GM12878 (cell line): ENCODE results near the gene CCDC74B. TPM values are rescaled to one million over a fixed set of nuclear protein-coding genes. Genes with fewer than 3 reads are reported as not detected.

Source experiments
- ATAC-seq: fragments of 200-7000 bp; cut with Tn5 transposase; 3 replicates; pipeline ENCODE4 v1.9.1; 2020; ENCODE audit warnings: mild to moderate bottlenecking, moderate library complexity
- BruUV-seq: library from RNA; stranded (reverse); fragments of 400-500 nt; replicated peaks from 2 replicates; lab custom pipeline; 2021; lab: Mats Ljungman, UMichigan
- CTCF ChIA-PET: fragments of 300-600 bp; sonication (Branson Sonifier 250); formaldehyde crosslinking; extraction: SDS; loops from one replicate; lab custom pipeline; 2021; ENCODE audit warnings: inconsistent platforms; lab: Yijun Ruan, JAX
- POLR2A ChIA-PET: fragments of 350-600 bp; formaldehyde crosslinking; extraction: SDS; loops from one replicate; lab custom pipeline; 2021; ENCODE audit warnings: inconsistent platforms; lab: Charles Lee
- RAD21 ChIA-PET: fragments of 300-600 bp; sonication (Branson Sonifier 250); formaldehyde crosslinking; loops from one replicate; lab custom pipeline; 2023; ENCODE audit warnings: antibody characterized with exemption; ENCODE audit not compliant: unreplicated experiment; lab: Charles Lee
- SMC1A ChIA-PET: fragments of 300-600 bp; sonication (Branson Sonifier 250); formaldehyde crosslinking; loops from one replicate; lab custom pipeline; 2023; ENCODE audit not compliant: unreplicated experiment, uncharacterized antibody; lab: Charles Lee
- DNase-seq: peaks from one replicate; pipeline ENCODE4 v3.0.0-alpha.2; 2011; ENCODE audit warnings: low read depth, low spot score
- FAIRE-seq: peaks from 3 replicates; lab custom pipeline; 2011; peaks lifted over from hg19 to GRCh38; lab: Jason Lieb, UNC
- H2AFZ ChIP-seq: 2 replicates; pipeline ENCODE4 v1.6.0; 2011; ENCODE audit warnings: low read depth, low read length, control low read depth; ENCODE audit not compliant: control insufficient read depth
- H3K27ac ChIP-seq: 2 replicates; pipeline ENCODE4 v1.5.1; 2011; ENCODE audit warnings: control low read depth; ENCODE audit not compliant: control insufficient read depth, insufficient read depth
- H3K27me3 ChIP-seq, 2 experiments: replicated peaks in 1 of 2; 2 replicates each; pipeline versions ENCODE4 v1.6.0 to v1.6.1; 2011; ENCODE audit warnings: low read length in 1 of 2; ENCODE audit not compliant: control insufficient read depth in 2 of 2, insufficient read depth in 2 of 2
- H3K36me3 ChIP-seq, 2 experiments: 2 replicates each; pipeline ENCODE4 v1.5.1; 2011; ENCODE audit warnings: low read length in 1 of 2; ENCODE audit not compliant: control insufficient read depth in 2 of 2, insufficient read depth in 2 of 2
- H3K4me1 ChIP-seq: 2 replicates; pipeline ENCODE4 v1.6.1; 2011; ENCODE audit warnings: mild to moderate bottlenecking, low read length, moderate library complexity, mixed read lengths; ENCODE audit not compliant: control insufficient read depth, insufficient read depth
- H3K4me2 ChIP-seq: 2 replicates; pipeline ENCODE4 v1.6.0; 2011; ENCODE audit warnings: control low read depth; ENCODE audit not compliant: control insufficient read depth, insufficient read depth
- H3K4me3 ChIP-seq: fragments of 200-600 bp; sonication (generic); 2 replicates; pipeline ENCODE4 v1.5.1; 2016
- H3K79me2 ChIP-seq: 2 replicates; pipeline ENCODE4 v1.6.0; 2011; ENCODE audit warnings: low read length; ENCODE audit not compliant: control insufficient read depth, insufficient read depth
- H3K9ac ChIP-seq: 2 replicates; pipeline ENCODE4 v1.8.0; 2011; ENCODE audit warnings: low read length, control low read depth, mixed read lengths; ENCODE audit not compliant: control insufficient read depth, insufficient read depth
- H3K9me3 ChIP-seq: replicated peaks from 3 replicates; pipeline ENCODE4 v1.5.1; 2011; ENCODE audit warnings: mild to moderate bottlenecking, low read length; ENCODE audit not compliant: control insufficient read depth, insufficient read depth
- H4K20me1 ChIP-seq: 2 replicates; pipeline ENCODE4 v1.6.0; 2011; ENCODE audit not compliant: control insufficient read depth, insufficient read depth
- CBX5 ChIP-seq: sonication (generic); IDR thresholded peaks from 2 replicates; pipeline ENCODE4 v1.6.1; 2016; ENCODE audit warnings: low read depth, moderate library complexity, mild to moderate bottlenecking, inconsistent platforms
- E4F1 ChIP-seq: fragments of 450-650 bp; IDR thresholded peaks from 2 replicates; pipeline ENCODE4 v1.6.1; 2018; ENCODE audit warnings: borderline replicate concordance, mild to moderate bottlenecking; ENCODE audit not compliant: partially characterized antibody
- MEF2B ChIP-seq: fragments of 450-650 bp; IDR thresholded peaks from 2 replicates; pipeline ENCODE4 v1.6.1; 2018; ENCODE audit warnings: mild to moderate bottlenecking, moderate library complexity; ENCODE audit not compliant: partially characterized antibody, poor library complexity, severe bottlenecking
- MYB ChIP-seq: fragments of 150-350 bp; IDR thresholded peaks from 2 replicates; pipeline ENCODE4 v1.6.1; 2014; ENCODE audit warnings: mild to moderate bottlenecking, low read depth, low read length, borderline replicate concordance
- POLR2A ChIP-seq: IDR thresholded peaks from 2 replicates; pipeline ENCODE4 v1.6.1; 2011; ENCODE audit warnings: low read depth, mild to moderate bottlenecking, low read length
- SUPT20H ChIP-seq: IDR thresholded peaks from 2 replicates; pipeline ENCODE4 v1.6.1; 2011; ENCODE audit warnings: low read depth, mild to moderate bottlenecking, low read length, moderate library complexity, borderline replicate concordance; ENCODE audit not compliant: control insufficient read depth
- ZSCAN29 ChIP-seq: fragments of 450-650 bp; IDR thresholded peaks from 2 replicates; pipeline ENCODE4 v1.6.1; 2017; ENCODE audit warnings: mild to moderate bottlenecking, moderate library complexity
- WGBS: methylation state at CpG from one replicate; pipeline ENCODE4 v1.1.6; 2016; ENCODE audit warnings: low lambda C conversion rate; ENCODE audit not compliant: insufficient replicate concordance, insufficient coverage; ENCODE audit errors: missing lambda C conversion rate; 5-methylcytosine and 5-hydroxymethylcytosine counted together
- in situ Hi-C: fragments of 300-500 bp; cut with MboI; formaldehyde crosslinking; loops from 9 replicates; pipeline ENCODE4 v1.14.3; 2018; ENCODE audit warnings: mixed read lengths
- intact Hi-C: fragments of 100-400 bp; cut with micrococcal nuclease; formaldehyde crosslinking; loops from one replicate; pipeline ENCODE4 v1.14.2; 2022; ENCODE audit not compliant: unreplicated experiment
- polyA plus RNA-seq, 11 experiments: library from polyadenylated mRNA; depleted of rRNA in 4 of 11; unstranded in 6 of 11; stranded (reverse) in 5 of 11; fragments of >200 nt; fragmentation: Nextera tagmentation in 4 of 11; fragmentation: Illumina TruSeq in 1 of 11; extraction: Ambion mirVana in 4 of 11; extraction: Trizol in 1 of 11; gene quantifications; 1 replicate in 1 of 11; 2 replicates in 10 of 11; pipeline versions ENCODE4 v1.2.1 to v1.2.3, GENCODE V29; 2011 to 2016; ENCODE audit warnings: inconsistent platforms in 2 of 11, missing spikeins in 2 of 11, low read depth in 1 of 11
- total RNA-seq, 4 experiments: library from RNA; depleted of rRNA in 3 of 4; stranded (reverse); fragments of >200 nt in 3 of 4; fragmentation: Illumina TruSeq in 1 of 4; extraction: Trizol in 1 of 4; gene quantifications; 2 replicates each; pipeline versions ENCODE4 v1.2.1 to v1.2.3, GENCODE V29; 2013 to 2021
- TF ChIP-seq, protein P1 (sequence below): fragments of 150-350 bp; IDR thresholded peaks from 2 replicates; pipeline ENCODE4 v1.6.1; 2016; ENCODE audit warnings: low read depth, low read length

CCDC74B gene
- total and polyA plus RNA-seq, 10 of the 15 experiments (the other 5 are each of a cell fraction or from before 2014, with no cell fraction given), result 0.52 to 21.2 (median 9.7) TPM

GRCh38 chr2:130185436-130185835, 40.5 kb upstream of the CCDC74B start:
- RAD21 ChIA-PET, result interaction anchor here (1.5 kb wide), 1 partner anchor 147 kb away, joined by 6 read pairs; no protein-coding TSS in a partner anchor
- CTCF ChIA-PET, result interaction anchor here (1.3 to 1.6 kb wide), 2 partner anchors 147 to 148 kb away, joined by 4 to 7 read pairs; no protein-coding TSS in a partner anchor
- Histone ChIP-seq H3K36me3 (no peaks in the 10 kb centered on the region), H3K79me2 (peaks cover 30% of the 10 kb centered on the region), H3K4me1 (no peaks in the 10 kb centered on the region; the same call in 1 of the 2 replicates), H2AFZ (no peak overlapping the region), H3K27me3 (no peaks in the 10 kb centered on the region), H4K20me1 (no peaks in the 10 kb centered on the region), H3K9me3 (no peaks in the 10 kb centered on the region), H3K9ac (no peak overlapping the region), H3K4me2 (no peak overlapping the region), H3K27ac (no peak overlapping the region), H3K4me3 (no peak overlapping the region)
- TF ChIP-seq ZSCAN29, result no peak
- no peak for TF ChIP-seq SUPT20H
- intact Hi-C loops (no loop called here), in situ Hi-C loops (loop anchor here (5.0 kb wide), 1 partner anchor 1302 kb away; no protein-coding TSS in a partner anchor)
- POLR2A ChIA-PET, result interaction anchor here (0.7 kb wide), 1 partner anchor 57 kb away, joined by 3 read pairs; no protein-coding TSS in a partner anchor
- SMC1A ChIA-PET, result interaction anchor here (1.1 kb wide), 1 partner anchor 1304 kb away, joined by 3 read pairs; no protein-coding TSS in a partner anchor
- BruUV-seq, result no TSS peak
- WGBS, result 100% methylated on average over 2 of the region's 10 CpGs
- DNase-seq (no peak), ATAC-seq (no peak), FAIRE-seq (no peak)

GRCh38 chr2:130183512-130184373, 38.8 kb upstream of the CCDC74B start:
- peak overlapping the region; percentile 73; the same call in 1 of the 2 replicates for H3K9ac ChIP-seq
- ChIA-PET RAD21 (no interaction called here), SMC1A (no interaction called here), POLR2A (interaction anchor here (0.5 kb wide), 1 partner anchor 53 kb away, joined by 4 read pairs; no protein-coding TSS in a partner anchor), CTCF (interaction anchor here (1.3 kb wide), 1 partner anchor 149 kb away, joined by 4 read pairs; no protein-coding TSS in a partner anchor)
- DNase-seq, result no peak
- no peaks in the 10 kb centered on the region for H4K20me1 ChIP-seq
- ATAC-seq, result no peak
- no TSS peak for BruUV-seq
- H3K4me2 ChIP-seq, result peak overlapping the region; percentile 92
- H3K4me1 ChIP-seq, result no peaks in the 10 kb centered on the region; the same call in 1 of the 2 replicates
- H3K4me3 ChIP-seq, result peak overlapping the region; percentile 83
- 88% methylated on average over 22 of the region's 26 CpGs for WGBS
- in situ Hi-C loops, result loop anchor here (5.0 kb wide), 1 partner anchor 154 kb away; no protein-coding TSS in a partner anchor
- intact Hi-C loops, result no loop called here
- H3K27ac ChIP-seq, result peak overlapping the region; percentile 70; the same call in 1 of the 2 replicates
- H3K79me2 ChIP-seq, result peaks cover 44% of the 10 kb centered on the region
- no peaks in the 10 kb centered on the region for H3K27me3 ChIP-seq
- no peaks in the 10 kb centered on the region for H3K9me3 ChIP-seq
- no peaks in the 10 kb centered on the region; a peak in 1 of 4 replicates for H3K36me3 ChIP-seq
- no peak overlapping the region for H2AFZ ChIP-seq
- FAIRE-seq, result no peak
- TF ChIP-seq MEF2B, result no peak
- TF ChIP-seq, protein P1, sequence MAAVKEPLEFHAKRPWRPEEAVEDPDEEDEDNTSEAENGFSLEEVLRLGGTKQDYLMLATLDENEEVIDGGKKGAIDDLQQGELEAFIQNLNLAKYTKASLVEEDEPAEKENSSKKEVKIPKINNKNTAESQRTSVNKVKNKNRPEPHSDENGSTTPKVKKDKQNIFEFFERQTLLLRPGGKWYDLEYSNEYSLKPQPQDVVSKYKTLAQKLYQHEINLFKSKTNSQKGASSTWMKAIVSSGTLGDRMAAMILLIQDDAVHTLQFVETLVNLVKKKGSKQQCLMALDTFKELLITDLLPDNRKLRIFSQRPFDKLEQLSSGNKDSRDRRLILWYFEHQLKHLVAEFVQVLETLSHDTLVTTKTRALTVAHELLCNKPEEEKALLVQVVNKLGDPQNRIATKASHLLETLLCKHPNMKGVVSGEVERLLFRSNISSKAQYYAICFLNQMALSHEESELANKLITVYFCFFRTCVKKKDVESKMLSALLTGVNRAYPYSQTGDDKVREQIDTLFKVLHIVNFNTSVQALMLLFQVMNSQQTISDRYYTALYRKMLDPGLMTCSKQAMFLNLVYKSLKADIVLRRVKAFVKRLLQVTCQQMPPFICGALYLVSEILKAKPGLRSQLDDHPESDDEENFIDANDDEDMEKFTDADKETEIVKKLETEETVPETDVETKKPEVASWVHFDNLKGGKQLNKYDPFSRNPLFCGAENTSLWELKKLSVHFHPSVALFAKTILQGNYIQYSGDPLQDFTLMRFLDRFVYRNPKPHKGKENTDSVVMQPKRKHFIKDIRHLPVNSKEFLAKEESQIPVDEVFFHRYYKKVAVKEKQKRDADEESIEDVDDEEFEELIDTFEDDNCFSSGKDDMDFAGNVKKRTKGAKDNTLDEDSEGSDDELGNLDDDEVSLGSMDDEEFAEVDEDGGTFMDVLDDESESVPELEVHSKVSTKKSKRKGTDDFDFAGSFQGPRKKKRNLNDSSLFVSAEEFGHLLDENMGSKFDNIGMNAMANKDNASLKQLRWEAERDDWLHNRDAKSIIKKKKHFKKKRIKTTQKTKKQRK, result no peak
- TF ChIP-seq POLR2A, result no peak
- no peak for TF ChIP-seq E4F1
- no peak for TF ChIP-seq MYB
- TF ChIP-seq CBX5, result no peak
